ENCODE data around the gene PRKN.
"Not testable (repeated sequence)": the region's sequence is repeated elsewhere in the genome, so short reads cannot be mapped to it uniquely, and the experiment has no call there.

Gene PRKN

GRCh38 chr6:162546905-162547304 lies 180.7 kb downstream of the PRKN start:
- FAIRE-seq (no peak), DNase-seq (ENCODE audit: insufficient read length, low spot score) (no peak)

- no peak for FAIRE-seq
These were observed 184.3 kb downstream of the PRKN start for GRCh38 chr6:162543221-162543620.

DNA sequence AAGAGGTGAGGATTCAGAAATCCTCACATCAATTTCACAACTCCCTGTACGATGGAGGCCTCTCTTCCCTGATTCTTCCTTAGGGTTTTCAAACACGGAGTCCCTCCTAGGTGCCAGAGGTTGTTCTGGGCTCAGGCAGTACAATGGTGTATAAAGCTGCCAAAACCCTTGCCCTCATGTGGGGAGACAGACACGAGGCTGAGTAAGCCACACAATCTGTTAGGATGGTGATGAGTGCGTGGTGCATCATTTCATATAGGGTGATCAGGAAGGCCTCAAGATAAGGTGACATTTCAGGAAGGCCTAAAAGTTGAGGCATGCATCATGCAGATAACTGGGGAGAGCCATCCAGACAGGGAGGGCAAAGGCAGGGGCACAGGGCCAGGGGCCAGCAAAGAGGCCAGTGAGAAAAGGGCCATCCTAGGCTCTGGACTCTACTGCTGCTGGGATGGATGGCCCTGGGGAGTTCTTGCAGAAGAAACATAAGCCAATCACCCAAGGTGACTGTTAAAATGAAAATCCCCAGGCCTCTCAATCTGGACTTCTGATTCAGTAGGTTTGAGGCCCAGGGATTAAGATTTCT lies 186.5 kb downstream of the PRKN start:
- DNase-seq (ENCODE audit: insufficient read length, low spot score): no peak
- FAIRE-seq: no peak

More at GRCh38 chr6:162543221-162543620, 184.3 kb downstream of the PRKN start:
- no peak for DNase-seq (ENCODE audit: insufficient read length, low spot score)

- no peak for DNase-seq (ENCODE audit: insufficient read length, low spot score)
- no peak for FAIRE-seq
These were observed 188.2 kb downstream of the PRKN start for GRCh38 chr6:162539321-162539720.

- DNase-seq (ENCODE audit: insufficient read length, low spot score) (no peak), FAIRE-seq (no peak)
These were observed 188.9 kb downstream of the PRKN start for GRCh38 chr6:162538643-162539064.

GRCh38 chr6:162533009-162533400 lies 194.6 kb downstream of the PRKN start:
- FAIRE-seq (no peak), DNase-seq (ENCODE audit: insufficient read length, low spot score) (no peak)

- DNase-seq (ENCODE audit: insufficient read length, low spot score): no peak
These were observed 195.1 kb downstream of the PRKN start for GRCh38 chr6:162532283-162533008.

DNA sequence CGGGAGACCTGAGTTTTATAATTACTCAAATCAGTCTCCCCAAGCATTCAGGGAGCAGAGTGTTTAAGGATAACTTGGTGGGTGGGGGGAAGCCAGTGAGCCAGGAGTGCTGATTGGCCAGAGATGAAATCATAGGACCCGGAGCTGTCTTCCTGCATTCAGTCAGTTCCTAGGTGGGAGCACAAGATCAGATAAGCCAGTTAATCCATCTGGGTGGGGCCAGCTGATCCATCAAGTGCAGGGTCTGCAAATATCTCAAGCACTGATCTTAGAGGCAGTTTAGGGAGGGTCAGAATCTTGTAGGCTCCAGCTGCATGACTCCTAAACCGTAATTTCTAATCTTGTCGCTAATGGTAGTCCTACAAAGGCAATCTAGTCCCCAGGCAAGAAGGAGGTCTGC lies 196.2 kb downstream of the PRKN start:
- not testable (repeated sequence) for DNase-seq (ENCODE audit: insufficient read length, low spot score); FAIRE-seq

More at GRCh38 chr6:162532283-162533008, 195.1 kb downstream of the PRKN start:
- FAIRE-seq: no peak

DNA sequence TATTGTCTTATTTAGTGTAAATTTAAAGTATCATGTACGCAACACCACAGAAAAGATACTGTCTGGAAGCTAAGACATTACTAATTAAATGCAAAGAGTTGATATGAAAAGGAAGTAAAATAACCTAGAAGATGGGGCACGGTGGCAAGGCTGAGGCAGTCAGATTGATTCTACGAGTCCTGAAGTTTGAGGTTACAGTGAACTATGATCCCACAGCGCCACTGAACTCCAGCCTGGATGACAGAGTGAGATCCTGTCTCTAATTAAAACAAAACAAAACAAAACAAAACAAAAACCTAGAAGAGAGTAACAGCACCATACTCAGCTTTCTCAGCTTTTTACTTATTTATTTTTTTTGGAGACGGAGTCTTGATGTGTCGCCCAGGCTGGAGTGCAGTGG lies 199.0 kb downstream of the PRKN start:
- DNase-seq (ENCODE audit: insufficient read length, low spot score): no peak
- no peak for FAIRE-seq

- DNase-seq (ENCODE audit: insufficient read length, low spot score) (no peak), FAIRE-seq (no peak)
These were observed 200.6 kb downstream of the PRKN start for GRCh38 chr6:162526960-162527359.

GRCh38 chr6:162525181-162525580 lies 202.4 kb downstream of the PRKN start:
- FAIRE-seq (no peak), DNase-seq (ENCODE audit: insufficient read length, low spot score) (no peak)

GRCh38 chr6:162512744-162513143 lies 214.8 kb downstream of the PRKN start:
- FAIRE-seq: no peak
- no peak for DNase-seq (ENCODE audit: insufficient read length, low spot score)

DNA sequence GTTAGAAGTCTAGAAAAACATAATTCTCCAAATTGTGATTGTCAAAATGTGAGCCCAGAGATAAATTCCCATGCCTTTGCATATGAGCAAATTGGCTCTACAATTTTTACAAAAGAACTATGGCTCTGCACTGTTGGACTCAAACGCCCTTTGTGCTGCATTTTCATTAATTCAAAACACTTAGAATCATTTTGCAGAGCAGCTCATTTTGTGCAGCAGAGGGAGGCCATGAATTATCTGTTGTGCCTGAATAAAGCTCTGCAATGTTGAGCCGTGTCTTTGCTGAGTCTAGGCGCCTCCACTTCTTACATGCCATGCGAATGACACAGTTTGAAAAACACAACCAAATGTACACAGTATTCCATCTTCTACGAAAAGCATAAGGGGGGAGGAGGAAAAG lies 230.2 kb downstream of the PRKN start:
- FAIRE-seq (no peak), DNase-seq (ENCODE audit: insufficient read length, low spot score) (no peak)

DNA sequence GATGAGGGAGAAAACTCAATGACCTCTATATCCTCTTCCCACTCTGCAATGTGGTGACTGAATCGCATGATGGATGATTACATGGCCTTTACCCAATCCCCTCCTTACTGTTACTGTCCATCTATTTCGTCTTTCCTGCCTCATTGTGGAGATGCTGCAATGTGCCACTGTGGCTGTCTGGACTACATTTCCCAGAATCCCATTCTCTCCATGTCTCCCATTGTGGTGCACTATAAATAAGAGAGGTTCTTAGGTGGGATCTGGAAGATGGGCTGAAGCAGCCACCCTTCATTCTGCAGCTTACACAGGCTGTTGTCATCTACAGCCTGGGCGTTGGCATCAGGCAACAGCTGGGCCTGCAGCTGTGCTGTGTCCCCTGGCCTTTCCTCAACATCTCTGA lies 233.6 kb downstream of the PRKN start:
- FAIRE-seq (no peak), DNase-seq (ENCODE audit: insufficient read length, low spot score) (no peak)

GRCh38 chr6:162491637-162492036 lies 235.9 kb downstream of the PRKN start:
- DNase-seq (ENCODE audit: insufficient read length, low spot score): no peak
- no peak for FAIRE-seq

DNA sequence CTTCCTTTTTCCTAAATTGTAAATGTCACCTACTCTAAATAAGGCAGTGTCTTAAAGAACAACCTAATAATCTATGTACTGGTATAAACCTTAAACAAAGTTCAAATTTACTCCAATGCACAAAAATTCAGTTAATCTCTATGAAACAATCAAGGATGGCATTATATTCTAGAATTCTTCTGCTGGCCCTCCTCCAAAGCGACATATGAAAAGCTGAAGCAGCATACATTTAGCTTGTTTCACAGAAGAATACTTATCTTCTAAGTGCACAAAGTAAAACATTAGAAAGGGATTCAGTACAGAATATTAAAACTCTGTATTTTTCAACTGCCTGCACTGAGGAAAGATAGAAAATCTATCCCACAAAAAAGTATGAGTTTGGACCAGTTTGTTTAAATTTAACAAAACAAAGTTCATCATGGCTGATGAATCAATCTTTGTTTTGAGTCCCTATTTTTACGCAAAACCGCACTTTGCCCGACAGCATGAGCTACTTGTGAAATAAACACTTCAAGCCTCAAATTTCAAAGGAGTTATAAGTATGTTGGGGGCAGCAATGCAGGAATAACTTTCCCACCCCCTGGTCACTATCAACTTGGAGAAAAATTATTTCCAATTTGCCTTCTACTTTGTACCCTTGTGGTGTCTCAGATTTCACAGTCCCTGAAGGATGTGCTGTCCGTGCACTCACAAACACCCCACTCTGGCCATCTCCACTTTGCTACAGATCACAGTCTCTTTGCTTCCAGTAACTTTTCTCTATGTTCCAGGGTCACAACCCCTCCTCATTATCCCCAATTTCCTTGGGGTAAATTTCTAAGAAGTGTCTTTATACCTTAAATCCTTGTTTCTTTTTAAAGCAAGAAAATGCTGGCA lies 238.2 kb downstream of the PRKN start:
- DNase-seq (ENCODE audit: insufficient read length, low spot score) (no peak), FAIRE-seq (no peak)

DNA sequence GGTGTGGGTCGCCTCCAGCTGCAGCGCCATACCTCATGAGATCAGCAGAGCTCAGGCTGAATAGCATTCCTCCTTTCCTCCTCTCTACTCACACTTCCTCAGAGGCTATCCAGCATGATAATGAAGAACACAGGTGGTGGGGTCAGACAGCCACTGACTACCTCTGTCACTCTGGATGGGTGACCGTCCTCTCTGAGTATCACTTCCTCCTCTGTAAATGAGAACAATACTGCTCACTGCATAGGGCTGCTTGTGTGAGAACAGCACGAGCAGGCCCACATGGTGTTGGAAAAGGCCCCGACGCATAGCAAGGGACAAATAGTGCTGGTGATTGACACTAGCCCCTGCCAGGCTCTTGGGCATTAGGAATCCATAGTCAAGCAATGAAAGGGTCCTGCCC lies 239.1 kb downstream of the PRKN start:
- no peak for DNase-seq (ENCODE audit: insufficient read length, low spot score)
- no peak for FAIRE-seq

- no peak for FAIRE-seq
These were observed 242.1 kb downstream of the PRKN start for GRCh38 chr6:162485464-162485863.

DNA sequence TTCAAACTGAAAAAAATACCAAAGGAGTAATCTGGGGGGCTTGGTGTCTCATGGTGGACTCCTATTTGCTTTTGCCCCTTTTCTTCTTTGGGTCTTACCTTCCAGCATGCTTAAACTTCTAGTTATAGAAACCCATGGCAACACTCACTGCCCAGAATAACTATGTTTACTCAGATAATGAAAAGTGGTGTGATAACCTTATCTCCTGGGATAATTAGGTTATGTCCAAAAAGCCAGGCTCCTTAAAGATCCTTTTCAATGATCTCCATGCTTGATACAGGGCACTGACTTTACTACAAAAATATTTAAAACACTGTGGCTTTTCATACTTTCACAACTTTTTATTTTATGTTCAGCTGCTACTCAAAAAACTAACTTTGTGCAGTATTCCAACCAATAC lies 245.6 kb downstream of the PRKN start:
- FAIRE-seq: no peak
- DNase-seq (ENCODE audit: insufficient read length, low spot score): no peak

More at GRCh38 chr6:162485464-162485863, 242.1 kb downstream of the PRKN start:
- DNase-seq (ENCODE audit: insufficient read length, low spot score): no peak

DNA sequence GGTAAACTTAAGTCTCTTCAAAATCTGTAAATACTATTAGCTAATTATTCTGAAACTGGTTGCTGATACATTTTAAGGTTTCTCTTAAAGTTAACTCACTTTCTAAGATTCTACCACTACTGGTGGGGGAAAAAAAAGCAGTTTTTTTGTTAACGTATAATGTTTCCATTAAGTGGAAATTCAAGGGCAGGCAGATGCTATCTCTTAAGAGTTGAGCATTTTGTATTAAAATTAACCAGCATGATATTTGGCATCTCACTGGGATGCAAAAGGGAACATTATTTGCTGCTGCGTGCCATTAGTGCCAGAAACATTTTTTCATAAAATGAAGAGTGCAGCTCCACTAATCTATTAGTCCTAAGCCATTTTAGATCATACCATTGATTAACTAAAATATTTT lies 246.2 kb downstream of the PRKN start:
- FAIRE-seq: no peak

DNA sequence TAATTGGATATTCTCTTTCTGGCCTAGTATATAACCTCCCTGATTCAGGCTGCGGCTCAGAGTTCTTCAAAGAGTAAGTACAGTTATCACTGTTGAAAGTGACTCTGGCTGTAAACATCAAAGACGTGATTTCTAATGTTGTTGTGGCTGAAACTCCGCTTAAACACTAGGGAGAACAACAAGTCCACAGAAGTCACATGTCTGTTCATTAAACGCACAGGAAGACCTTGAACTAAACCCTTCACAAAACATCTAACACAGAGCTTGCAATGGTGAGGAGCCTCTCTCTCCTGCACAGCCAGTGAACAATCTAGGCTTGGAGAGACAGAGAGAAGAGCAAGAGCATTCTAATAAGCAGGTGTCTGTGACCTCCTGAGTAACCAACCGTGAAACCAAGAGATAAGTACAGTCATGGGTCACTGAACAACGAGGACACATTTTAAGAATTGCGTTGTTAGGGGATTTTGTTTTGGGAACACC lies 249.3 kb downstream of the PRKN start:
- DNase-seq (ENCODE audit: insufficient read length, low spot score) (no peak), FAIRE-seq (no peak)

More for the DNA sequence above, 246.2 kb downstream of the PRKN start:
- no peak for DNase-seq (ENCODE audit: insufficient read length, low spot score)
